GM18505 (cell line): ENCODE measurements around the gene STK38.

Experiments
- ATAC-seq: cut with Tn5 transposase; IDR thresholded peaks from one replicate; pipeline ENCODE4 v1.9.1; 2021; ENCODE audit not compliant: unreplicated experiment
- POLR2A ChIP-seq: IDR thresholded peaks from 4 replicates; pipeline ENCODE4 v1.6.1; 2011; ENCODE audit warnings: borderline replicate concordance; ENCODE audit not compliant: insufficient read depth, insufficient read length; ENCODE audit errors: extremely low read depth

STK38 gene

DNA sequence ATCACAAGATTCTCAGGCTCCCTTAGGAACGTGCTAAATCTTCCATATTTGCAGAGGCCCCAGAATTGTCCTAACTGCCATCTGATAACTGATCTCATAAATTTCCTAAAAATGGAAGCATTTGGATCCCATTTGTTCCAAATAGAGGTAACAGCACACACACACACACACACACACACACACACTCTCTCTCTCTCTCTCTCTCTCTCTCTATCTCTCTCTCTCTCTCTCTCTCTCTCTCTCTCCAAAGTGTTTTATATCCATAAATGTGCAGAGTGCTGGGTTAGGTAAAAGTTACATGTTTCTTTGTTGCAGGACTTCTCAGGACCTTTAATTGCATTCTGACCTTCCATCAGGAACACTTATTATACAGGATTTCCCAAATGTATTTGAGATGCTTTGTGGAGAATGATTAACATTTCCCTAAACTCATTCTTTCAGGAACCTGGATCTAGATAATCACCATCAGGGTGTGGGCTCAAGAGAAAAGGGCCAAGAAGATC is 8.5 kb upstream of the STK38 start:
- no peak for ATAC-seq

DNA sequence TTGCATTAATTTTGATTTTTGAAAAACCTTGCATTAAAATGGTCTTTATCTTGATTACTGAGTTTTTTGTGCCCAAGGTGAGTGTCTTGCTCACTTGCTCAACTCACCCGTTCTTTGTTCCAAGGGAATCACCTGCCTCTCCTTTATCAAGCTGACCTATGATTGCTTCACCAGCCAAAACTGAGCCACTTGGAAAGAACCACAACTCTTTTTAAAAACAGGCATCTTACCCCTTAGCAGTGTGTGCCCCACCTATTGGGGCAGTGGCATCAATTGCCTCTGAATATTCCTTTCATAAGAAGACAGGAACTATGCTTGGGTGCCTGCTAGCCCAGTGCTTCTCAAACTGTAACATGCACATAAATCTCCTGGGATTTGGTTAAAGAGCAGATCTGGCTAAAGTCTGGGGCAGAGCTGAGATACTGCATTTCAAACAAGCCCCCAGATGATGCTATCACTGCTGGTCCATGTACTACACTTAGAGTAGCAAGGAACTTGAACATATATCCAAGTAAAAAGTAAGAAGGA is 3.3 kb upstream of the STK38 start:
- no peak for TF ChIP-seq POLR2A
- no peak for ATAC-seq

More for the DNA sequence above, 8.5 kb upstream of the STK38 start:
- TF ChIP-seq POLR2A = no peak

DNA sequence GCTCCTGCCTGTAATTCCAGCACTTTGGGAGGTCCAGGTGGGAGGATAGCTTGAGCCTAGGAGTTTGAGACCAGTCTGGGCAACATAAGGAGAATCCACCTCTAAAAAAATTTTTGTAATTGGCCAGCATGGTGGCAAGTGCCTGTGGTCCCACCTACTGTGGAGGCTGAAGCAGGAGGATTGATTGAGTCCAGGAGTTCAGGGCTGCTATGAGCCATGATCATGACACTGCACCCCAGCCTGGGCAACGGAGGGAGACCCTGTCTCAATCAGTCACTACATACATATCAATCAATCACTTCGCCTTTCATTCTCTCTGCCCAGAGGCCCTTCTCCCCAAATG is 1.1 kb upstream of the STK38 start:
- no peak for ATAC-seq

DNA sequence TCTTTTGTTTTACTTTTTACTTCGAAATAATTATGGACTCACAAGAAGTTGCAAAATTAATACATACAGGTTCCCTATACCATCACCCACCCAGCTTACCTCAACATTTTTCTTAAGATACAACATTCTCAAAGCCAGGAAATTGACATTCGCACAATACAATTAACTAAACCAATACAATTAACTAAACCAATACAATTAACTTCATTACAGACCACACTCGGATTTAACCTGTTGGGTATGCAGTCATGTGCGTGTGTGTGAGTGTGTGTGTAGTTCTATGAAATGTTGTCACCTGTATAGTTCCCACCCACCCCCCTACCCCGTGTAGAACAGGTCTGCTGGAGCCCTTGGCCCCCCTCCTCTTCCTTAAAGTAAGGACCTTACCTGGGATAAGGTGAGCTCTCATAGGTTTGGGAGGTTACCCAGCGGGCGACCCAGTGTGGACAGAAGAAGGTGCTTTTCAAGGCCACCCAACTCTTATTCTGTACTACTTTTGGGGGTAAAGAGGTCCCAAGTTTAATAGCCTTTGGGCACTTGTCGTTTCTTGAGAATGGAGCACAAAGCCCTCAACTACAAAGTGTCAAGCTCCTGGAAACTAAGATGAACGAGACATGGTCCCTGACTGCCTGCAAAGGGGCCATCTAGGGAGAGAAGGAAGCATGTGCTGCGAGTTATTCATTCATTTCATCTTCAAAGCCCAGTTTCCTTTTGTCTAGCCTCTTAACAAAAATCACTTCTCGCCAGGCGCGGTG is 544 bp upstream of the STK38 start:
- ATAC-seq = no peak
- no peak for TF ChIP-seq POLR2A

More for the DNA sequence above, 1.1 kb upstream of the STK38 start:
- no peak for TF ChIP-seq POLR2A

DNA sequence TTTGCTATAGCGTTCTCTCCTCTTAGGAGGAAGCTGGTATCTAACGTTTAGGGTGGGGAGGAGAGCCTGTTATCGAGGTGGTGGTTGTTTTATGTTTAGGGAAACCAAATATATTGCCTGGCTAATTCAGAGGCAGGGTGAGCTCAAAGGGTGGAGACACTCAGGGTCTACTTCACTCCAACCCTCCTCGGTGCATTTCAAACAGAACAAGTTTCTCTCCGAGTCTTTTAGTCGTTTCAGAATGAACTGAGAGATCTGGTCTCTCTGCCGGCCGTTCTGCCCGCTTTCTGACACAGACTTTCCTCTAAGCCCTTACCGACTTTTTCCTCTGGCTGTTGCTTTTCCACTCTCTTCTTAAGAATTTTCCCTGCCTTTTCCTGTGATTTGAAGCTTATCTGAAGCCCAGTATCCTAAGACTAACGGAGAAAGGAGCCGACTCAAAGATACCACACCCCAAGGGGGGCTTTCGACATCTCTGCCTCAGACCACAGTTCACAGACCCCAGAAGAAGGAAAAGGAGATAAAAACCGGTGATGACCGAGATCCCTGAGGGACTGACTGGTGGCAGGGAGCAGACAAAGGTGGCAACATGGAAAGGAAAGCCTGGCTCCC is 865 bp downstream of the STK38 start:
- no peak for TF ChIP-seq POLR2A
- ATAC-seq = peak; percentile 4

DNA sequence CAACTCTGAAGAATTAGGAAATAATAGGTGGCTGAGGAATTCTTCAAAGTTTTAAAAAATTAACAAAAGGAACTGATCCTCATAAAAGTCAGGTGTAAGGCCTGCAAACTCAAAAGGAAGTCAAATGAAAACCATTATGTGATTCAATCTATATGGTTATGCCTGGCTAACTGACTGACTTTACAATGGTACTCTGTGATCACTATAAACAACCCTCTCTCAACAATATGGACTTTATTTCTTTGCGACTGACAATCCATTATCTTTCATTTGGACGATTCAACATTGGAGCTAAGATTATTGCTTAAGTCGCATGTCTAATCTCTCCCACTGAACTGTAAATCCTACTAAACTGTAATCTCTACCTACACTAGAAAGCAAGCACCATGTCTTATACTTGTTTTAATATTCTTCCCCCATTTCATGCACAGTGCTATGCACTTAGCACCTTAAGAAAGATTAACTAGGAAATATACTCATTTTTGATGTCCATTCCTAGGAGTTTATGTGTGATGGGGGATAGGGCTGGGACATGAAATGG is 1.4 kb downstream of the STK38 start:
- TF ChIP-seq POLR2A = no peak
- ATAC-seq = no peak

DNA sequence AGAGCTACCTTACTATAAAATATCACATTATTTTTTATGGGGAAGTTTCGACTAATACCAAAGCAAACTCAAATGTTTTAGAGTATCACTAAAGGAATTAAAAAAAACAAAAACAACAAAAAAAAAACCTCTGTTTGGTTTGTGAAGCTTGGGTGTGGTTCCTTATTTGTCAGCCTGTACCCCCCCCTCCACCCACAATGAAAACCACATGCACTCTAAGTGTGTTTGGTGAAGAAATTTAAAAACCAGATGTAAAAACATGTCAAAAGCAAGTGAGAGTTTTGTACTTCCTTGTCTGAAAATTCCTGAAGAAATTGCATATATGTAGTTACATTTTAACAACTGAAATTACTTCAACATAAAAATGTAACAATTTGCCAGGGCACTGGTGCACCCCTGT is 3.1 kb downstream of the STK38 start:
- no peak for TF ChIP-seq POLR2A
- ATAC-seq = no peak

DNA sequence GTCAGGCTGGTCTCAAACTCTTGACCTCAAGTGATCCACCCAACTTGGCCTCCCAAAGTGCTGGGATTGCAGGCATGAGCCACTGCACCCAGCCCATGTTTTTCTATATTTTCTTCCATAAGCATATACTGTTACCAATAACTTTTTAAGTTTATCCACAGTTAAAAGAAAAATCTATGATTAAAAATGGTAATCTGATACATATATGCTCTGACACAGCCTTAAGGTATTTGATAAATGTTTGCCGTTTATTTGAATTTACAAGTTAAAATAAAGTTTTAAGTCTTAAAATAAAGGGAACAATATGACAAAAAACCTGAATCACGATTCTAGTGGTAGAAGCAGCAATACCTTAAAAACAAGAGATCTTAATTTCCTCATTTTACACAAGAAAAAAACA is 5.2 kb downstream of the STK38 start:
- no peak for ATAC-seq
- no peak for TF ChIP-seq POLR2A

DNA sequence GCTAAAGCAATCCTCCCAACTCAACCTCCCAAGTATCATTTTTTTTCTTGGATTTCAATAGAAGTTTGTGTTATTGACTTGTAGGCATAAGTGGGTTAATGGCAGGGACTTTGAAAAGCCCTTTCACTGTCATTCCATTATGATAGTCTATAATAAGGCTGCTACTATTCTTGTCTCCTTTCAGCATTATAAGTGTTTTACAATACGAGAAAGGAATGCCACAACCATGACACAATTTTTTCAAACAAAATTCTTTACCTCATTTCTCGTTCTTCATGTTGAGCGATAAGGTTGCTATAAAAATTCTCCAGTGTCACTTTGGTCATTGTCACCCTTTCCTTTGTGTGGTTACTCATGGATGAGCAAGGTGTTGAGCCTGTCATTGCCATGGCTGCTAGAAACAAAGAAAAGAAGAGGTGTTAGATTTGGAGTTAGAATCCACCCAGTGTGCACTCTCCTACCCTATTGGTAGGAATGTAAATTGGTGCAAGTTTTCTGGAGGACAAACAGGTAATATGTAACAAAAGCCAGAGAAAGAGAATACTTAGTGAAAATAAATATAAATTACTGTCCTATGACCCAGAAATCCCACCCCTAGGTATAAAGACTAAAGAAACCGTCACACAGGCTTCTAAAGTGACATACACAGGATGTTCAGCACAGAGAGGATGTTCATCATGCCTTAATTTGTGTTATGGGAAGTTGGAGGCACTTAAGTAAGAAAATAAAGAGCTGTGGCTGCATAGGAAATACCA is 7.3 kb downstream of the STK38 start:
- no peak for ATAC-seq
- no peak for TF ChIP-seq POLR2A

DNA sequence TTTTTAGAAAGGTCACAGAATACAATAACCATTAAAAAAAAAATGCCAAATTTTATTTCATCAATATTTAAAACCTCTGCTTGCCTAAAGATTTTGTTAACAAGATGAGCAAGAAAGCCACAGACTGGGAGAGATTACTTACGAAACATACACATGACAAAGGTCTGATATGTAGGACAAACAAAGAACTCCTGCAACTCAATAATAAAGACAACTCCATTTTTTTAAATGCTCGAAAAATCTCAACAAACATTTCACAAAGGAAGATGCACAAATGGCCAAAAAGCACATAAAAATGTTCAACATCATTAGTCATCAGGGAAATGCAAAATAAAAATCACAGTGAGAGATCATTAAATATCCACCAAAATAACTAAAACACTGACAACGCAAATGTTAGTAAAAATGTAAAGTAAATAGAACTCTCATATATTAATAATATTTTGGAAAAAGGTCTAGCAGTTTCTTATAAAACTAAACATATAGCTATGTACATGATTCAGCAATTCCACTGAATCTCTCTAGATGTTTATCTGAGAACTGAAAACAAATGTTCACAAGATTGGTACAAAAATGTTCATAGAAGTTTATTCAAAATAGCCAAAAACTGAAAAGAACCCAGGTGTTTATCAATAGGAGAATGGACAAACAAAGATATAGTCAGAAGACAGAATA is 10.3 kb downstream of the STK38 start:
- ATAC-seq = no peak

DNA sequence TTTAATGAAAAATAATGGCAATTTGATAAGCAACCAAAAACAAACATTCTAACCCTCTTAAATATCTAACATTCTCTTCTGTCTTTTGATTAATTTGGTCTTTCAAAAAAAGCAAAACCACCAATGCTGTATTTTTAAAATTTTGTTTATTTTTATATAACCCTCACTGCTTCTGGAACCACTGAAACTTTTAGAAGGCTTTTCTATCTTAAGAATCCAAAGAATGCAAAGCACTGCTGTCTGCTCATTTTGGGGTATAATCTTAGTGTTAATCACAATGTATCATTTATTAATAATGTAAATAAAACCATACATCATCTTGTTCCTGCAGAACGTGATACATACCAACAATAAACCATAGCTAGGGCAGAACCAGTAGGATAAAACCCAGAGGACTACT is 14.0 kb downstream of the STK38 start:
- no peak for ATAC-seq
- no peak for TF ChIP-seq POLR2A

More for the DNA sequence above, 10.3 kb downstream of the STK38 start:
- no peak for TF ChIP-seq POLR2A

DNA sequence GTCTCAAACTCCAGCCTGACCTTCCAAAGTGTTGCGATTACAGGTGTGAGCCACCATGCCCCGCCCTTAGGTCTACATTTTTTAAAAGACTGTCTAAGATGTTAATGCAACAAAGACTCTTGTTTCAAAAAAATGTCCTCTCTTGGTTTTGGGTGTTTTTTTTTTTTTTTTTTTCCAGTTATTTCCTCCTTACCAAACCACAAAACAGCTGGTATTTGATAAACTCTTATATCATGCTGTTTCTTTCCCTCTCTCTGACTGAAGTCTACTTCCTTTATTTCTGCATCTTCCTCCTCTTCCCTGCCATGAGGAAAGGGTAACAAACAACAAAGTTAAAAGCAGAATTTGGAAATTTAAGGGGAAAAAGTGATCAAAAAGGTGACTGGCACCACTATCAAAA is 21.2 kb downstream of the STK38 start:
- TF ChIP-seq POLR2A = no peak
- no peak for ATAC-seq

DNA sequence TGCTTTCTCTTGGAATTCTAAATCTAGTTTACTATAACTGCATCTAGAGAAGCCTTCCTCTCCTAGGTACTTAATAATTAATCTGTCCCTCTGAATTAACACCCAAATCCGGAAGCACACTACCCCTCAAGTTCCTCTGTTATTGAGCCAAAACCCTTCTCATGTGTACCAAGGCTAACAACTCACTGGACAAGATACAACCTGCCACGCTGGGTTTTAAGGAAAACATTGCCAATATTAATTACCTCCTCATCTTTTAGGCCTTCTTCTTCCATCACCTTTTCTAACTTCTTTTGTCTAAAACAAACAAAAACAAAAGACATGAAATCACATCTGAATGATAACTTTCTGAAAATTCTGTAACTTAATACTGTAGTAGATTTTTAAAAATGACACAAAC is 21.9 kb downstream of the STK38 start:
- no peak for TF ChIP-seq POLR2A
- no peak for ATAC-seq
